Measurements from ENCODE around the gene RYR2.

Gene RYR2

DNA sequence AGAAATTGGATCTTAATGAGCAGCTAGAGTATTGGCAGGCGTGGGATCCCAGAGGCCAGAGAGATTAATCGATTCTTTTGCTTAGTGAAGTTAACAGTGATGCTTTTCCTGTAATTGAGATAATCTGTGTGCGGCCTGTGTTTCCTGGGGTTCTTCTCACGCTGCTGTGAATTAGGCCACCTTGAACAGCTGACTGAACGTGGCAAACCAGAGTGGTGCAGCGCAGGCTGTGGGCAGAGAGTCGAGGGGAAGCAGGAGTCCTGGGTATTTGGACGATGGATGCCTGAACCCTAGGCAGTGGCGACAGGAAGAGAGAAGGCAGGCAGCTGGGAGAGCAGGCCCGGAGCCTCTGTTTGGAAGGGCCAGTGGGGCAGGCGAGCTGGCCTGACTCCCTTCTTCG lies 51.7 kb downstream of the RYR2 start:
- TF ChIP-seq, protein P1, sequence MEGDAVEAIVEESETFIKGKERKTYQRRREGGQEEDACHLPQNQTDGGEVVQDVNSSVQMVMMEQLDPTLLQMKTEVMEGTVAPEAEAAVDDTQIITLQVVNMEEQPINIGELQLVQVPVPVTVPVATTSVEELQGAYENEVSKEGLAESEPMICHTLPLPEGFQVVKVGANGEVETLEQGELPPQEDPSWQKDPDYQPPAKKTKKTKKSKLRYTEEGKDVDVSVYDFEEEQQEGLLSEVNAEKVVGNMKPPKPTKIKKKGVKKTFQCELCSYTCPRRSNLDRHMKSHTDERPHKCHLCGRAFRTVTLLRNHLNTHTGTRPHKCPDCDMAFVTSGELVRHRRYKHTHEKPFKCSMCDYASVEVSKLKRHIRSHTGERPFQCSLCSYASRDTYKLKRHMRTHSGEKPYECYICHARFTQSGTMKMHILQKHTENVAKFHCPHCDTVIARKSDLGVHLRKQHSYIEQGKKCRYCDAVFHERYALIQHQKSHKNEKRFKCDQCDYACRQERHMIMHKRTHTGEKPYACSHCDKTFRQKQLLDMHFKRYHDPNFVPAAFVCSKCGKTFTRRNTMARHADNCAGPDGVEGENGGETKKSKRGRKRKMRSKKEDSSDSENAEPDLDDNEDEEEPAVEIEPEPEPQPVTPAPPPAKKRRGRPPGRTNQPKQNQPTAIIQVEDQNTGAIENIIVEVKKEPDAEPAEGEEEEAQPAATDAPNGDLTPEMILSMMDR (IDR thresholded peaks at IDR 0.05; ENCODE audit: low read depth, low read length), result no peak
- Histone ChIP-seq H3K4me1 (no peaks in the 10 kb centered on the region), H3K27me3 (no peaks in the 10 kb centered on the region), H3K9me3 (no peaks in the 10 kb centered on the region), H3K4me3 (ENCODE audit: low read depth, low read length) (no peak overlapping the region), H3K36me3 (no peaks in the 10 kb centered on the region)
- no peak for DNase-seq

DNA sequence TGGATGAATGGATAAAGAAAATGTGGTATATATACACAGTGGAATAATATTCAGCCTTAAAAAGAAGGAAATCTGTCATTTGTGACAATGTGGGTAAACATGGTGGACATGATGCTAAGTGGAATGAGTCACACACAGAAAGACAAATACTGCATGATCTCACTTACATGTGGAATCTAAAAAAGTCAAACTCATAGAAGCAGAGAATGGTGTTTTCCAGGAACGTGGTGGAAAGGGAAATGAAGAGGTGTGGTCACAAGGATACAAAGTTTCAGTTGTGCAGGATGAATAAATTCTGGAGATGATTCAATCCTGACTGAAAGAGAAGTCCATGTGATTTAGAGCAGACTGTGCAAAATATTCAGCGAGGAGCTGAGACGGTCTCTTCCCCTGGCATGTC lies 56.6 kb downstream of the RYR2 start:
- DNase-seq, result no peak
- Histone ChIP-seq H3K4me1 (no peaks in the 10 kb centered on the region), H3K27me3 (no peaks in the 10 kb centered on the region), H3K9me3 (no peaks in the 10 kb centered on the region), H3K36me3 (no peaks in the 10 kb centered on the region), H3K4me3 (ENCODE audit: low read depth, low read length) (no peak overlapping the region)
- TF ChIP-seq, protein P1 (IDR thresholded peaks at IDR 0.05; ENCODE audit: low read depth, low read length), result no peak

DNA sequence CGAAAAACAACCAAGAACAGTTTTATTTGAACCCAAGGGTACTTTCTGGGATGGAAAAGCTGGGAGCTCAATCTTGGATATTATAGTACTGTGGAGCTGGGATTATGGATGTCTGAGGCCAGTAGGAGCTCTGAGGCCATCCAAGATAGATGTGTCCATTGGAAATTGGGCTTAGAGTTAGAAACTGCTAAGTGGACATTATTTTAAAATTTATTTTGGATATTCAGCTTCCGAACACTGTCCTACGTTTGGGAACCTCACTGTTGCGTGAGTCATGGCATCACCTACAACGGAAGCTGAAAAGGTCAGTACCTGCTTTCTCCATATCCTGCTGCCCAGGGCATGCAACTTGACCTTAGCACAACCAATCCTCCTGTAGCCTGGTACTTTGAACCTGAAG lies 61.0 kb downstream of the RYR2 start:
- Histone ChIP-seq H3K9me3 (no peaks in the 10 kb centered on the region), H3K4me1 (no peaks in the 10 kb centered on the region), H3K27me3 (no peaks in the 10 kb centered on the region), H3K36me3 (no peaks in the 10 kb centered on the region), H3K4me3 (ENCODE audit: low read depth, low read length) (no peak overlapping the region)
- no peak for DNase-seq
- TF ChIP-seq, protein P1 (IDR thresholded peaks at IDR 0.05; ENCODE audit: low read depth, low read length), result no peak

DNA sequence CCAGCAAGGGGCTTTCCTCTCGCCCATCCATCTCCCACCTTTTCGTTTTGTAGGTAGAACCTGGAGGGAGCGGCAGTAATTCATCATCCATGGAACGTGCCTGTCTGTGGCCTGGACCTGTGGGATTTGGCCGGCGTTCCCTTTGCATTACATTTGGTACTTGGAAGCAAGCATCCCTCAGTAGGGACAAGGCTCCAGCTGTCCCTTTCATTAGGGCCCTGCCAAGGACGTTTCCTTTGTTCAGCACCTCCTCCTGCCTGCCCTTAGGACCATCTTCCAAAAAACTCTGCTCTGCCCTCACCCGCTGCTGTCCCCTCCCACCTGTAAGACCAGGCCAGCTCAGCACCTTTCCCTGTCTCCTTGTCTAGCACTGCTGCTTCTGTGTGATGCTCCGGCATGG lies 62.1 kb downstream of the RYR2 start:
- TF ChIP-seq, protein P1 (IDR thresholded peaks at IDR 0.05; ENCODE audit: low read depth, low read length), result no peak

DNA sequence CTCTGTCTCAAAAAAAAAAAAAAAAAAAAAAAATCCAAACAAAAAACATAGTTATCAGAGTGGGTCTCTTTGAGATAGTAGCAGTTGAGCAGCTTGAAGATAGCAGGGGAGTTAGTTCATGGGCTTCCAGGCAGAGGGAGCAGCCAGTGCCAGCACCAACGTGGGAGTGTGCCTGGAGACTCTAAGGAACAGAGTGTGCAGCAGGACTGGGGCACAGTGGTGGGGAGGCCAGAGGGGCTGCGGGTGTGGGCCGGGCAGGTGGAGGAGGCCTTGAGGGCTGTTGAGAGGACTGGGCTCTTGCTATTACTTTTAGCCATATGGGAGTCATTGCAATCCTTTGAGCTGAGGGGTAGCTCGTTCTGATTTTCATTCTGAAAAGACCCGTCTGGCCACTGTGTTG lies 63.8 kb downstream of the RYR2 start:
- Histone ChIP-seq H3K4me3 (ENCODE audit: low read depth, low read length) (no peak overlapping the region), H3K4me1 (no peaks in the 10 kb centered on the region), H3K9me3 (no peaks in the 10 kb centered on the region), H3K27me3 (no peaks in the 10 kb centered on the region), H3K36me3 (no peaks in the 10 kb centered on the region)
- no peak for DNase-seq
- TF ChIP-seq, protein P1 (IDR thresholded peaks at IDR 0.05; ENCODE audit: low read depth, low read length), result no peak

More for the DNA sequence above, 62.1 kb downstream of the RYR2 start:
- Histone ChIP-seq H3K36me3 (no peaks in the 10 kb centered on the region), H3K4me3 (ENCODE audit: low read depth, low read length) (no peak overlapping the region), H3K4me1 (no peaks in the 10 kb centered on the region), H3K9me3 (no peaks in the 10 kb centered on the region), H3K27me3 (no peaks in the 10 kb centered on the region)
- no peak for DNase-seq

DNA sequence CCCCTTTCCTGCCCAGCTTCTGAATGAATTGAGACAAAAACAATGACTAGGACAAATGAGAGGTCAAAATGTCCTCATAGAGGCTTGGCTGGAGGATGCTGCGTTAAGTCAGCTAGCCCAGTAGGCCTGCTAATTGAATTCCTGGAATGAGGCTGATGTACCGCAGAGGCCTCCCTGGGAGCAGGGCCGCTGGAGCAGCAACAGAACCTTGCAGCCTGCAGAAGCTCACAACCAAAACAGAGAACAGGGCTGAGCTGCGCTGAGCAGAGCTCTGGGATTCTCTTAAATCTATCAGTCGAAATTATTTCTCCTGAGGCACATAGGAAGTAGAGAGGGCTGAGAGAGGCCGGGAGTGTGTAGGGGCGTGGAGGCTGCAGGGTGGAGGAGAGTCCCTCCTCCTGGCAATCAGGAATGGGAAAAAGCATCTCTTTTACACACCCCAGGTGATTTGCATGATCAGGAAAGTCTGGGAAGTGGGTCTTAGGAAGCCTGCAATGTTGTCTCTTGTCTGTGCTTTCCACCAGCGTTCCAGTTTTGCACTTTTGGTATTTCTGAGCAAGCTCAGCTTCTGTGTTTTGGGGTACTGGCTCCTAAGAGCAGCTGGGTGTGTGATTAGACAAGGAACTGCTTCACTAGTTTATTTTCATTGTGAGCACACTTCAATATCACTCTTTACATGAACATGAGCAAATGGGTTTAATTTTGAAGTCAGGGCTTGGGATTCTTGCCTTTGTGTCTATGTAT lies 66.5 kb downstream of the RYR2 start:
- Histone ChIP-seq H3K36me3 (no peaks in the 10 kb centered on the region), H3K4me3 (ENCODE audit: low read depth, low read length) (no peak overlapping the region), H3K27me3 (no peaks in the 10 kb centered on the region), H3K9me3 (no peaks in the 10 kb centered on the region), H3K4me1 (no peaks in the 10 kb centered on the region)
- TF ChIP-seq, protein P1 (IDR thresholded peaks at IDR 0.05; ENCODE audit: low read depth, low read length), result no peak
- DNase-seq, result no peak

Data from BE2C (cell line).